WTC11 (cell line): ENCODE results near the gene PTPN9.

Experiments
- CTCF ChIP-seq: fragments of 200-600 bp; IDR thresholded peaks from 2 replicates; pipeline ENCODE4 v1.8.0; 2022; ENCODE audit warnings: antibody characterized with exemption
- HMGXB4 ChIP-seq: sonication (generic); formaldehyde crosslinking; IDR thresholded peaks from 2 replicates; pipeline ENCODE4 v1.8.1; 2023; ENCODE audit warnings: mild to moderate bottlenecking, moderate library complexity, missing genetic modification reagents
- SP1 ChIP-seq: sonication (generic); formaldehyde crosslinking; conservative IDR thresholded peaks from 2 replicates; pipeline ENCODE4 v1.8.1; 2022; ENCODE audit warnings: missing genetic modification reagents
- USF2 ChIP-seq: sonication (generic); formaldehyde crosslinking; IDR thresholded peaks from 2 replicates; pipeline ENCODE4 v1.8.1; 2023; ENCODE audit warnings: mild to moderate bottlenecking, missing genetic modification reagents, moderate library complexity
- ZBTB43 ChIP-seq: sonication (generic); formaldehyde crosslinking; IDR thresholded peaks from 2 replicates; pipeline ENCODE4 v1.8.1; 2023; ENCODE audit warnings: mild to moderate bottlenecking, missing genetic modification reagents
- TF ChIP-seq, protein P1 (sequence below): sonication (generic); formaldehyde crosslinking; IDR thresholded peaks from 2 replicates; pipeline ENCODE4 v1.8.1; 2022; ENCODE audit warnings: low read depth, missing genetic modification reagents, borderline replicate concordance

DNA sequence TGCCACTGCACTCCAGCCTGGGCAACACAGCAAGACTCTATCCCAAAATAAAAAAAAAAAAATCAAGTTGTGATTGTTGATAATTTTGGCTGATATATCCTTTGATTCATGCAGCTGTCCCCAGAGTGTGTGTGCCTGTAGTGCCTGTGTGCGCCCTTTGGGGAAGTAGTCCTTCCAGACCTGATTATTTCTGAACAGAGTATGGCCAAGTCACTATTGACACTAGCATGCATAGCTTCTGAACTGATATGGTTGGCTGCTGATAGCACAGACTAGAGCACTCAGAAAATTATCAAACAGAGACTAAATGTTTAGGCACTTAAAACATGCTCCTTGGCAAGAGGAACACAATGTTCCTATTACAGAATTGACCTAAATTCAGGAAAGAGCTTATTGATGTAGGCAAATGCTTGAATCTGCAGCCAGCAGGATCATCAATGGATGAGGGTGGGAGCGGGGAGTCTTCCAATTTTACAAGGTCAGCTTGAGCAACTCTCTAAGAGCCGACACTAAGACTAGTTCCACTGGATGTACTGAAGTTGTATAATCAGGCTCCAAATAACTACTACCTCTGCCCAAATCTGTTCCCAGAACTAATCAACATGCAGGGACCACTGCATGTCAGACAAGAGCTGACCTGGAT lies 17.7 kb upstream of the PTPN9 start:
- no peak for TF ChIP-seq ZBTB43
- TF ChIP-seq USF2 (CRISPR knock-in tag), result no peak
- TF ChIP-seq CTCF, result no peak
- TF ChIP-seq HMGXB4, result no peak
- TF ChIP-seq SP1 (CRISPR knock-in tag), result no peak
- TF ChIP-seq, protein P1, sequence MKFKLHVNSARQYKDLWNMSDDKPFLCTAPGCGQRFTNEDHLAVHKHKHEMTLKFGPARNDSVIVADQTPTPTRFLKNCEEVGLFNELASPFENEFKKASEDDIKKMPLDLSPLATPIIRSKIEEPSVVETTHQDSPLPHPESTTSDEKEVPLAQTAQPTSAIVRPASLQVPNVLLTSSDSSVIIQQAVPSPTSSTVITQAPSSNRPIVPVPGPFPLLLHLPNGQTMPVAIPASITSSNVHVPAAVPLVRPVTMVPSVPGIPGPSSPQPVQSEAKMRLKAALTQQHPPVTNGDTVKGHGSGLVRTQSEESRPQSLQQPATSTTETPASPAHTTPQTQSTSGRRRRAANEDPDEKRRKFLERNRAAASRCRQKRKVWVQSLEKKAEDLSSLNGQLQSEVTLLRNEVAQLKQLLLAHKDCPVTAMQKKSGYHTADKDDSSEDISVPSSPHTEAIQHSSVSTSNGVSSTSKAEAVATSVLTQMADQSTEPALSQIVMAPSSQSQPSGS (CRISPR knock-in tag), result no peak
